HepG2 (cell line): Measurements from ENCODE around the gene SYNDIG1.

Experiments
- ATF1 ChIP-seq: IDR thresholded peaks from 2 replicates; pipeline ENCODE4 v1.6.1; 2016; ENCODE audit warnings: mild to moderate bottlenecking, control low read depth
- CHD4 ChIP-seq: fragments of 200-600 bp; sonication (generic); IDR thresholded peaks from 2 replicates; pipeline ENCODE4 v1.7.0; 2017; ENCODE audit warnings: mild to moderate bottlenecking, low read length, borderline replicate concordance
- EHMT2 ChIP-seq: fragments of 200-600 bp; sonication (generic); IDR thresholded peaks from 2 replicates; pipeline ENCODE4 v1.7.0; 2017; ENCODE audit warnings: antibody characterized with exemption, low read depth, low read length, borderline replicate concordance
- MTA3 ChIP-seq: sonication (generic); formaldehyde crosslinking; IDR thresholded peaks from 2 replicates; pipeline ENCODE4 v1.4.0; 2020; ENCODE audit warnings: missing genetic modification reagents
- TRIM24 ChIP-seq: sonication (generic); formaldehyde crosslinking; IDR thresholded peaks from 2 replicates; pipeline ENCODE4 v1.8.0; 2022; ENCODE audit warnings: mild to moderate bottlenecking, missing genetic modification reagents
- ZNF431 ChIP-seq: sonication (generic); formaldehyde crosslinking; IDR thresholded peaks from 2 replicates; pipeline ENCODE4 v1.9.0; 2022; ENCODE audit warnings: missing genetic modification reagents, low read depth, mild to moderate bottlenecking, borderline replicate concordance
- TF ChIP-seq, protein P1 (sequence below): sonication (generic); formaldehyde crosslinking; IDR thresholded peaks from 2 replicates; pipeline ENCODE4 v1.5.0; 2020; ENCODE audit warnings: mild to moderate bottlenecking, missing genetic modification reagents, moderate library complexity
- TF ChIP-seq, protein P2 (sequence below), 2 experiments: IDR thresholded peaks; 2 replicates each; pipeline ENCODE4 v1.6.1; 2011 to 2012; ENCODE audit warnings: low read length in 2 of 2, borderline replicate concordance in 1 of 2, low read depth in 1 of 2, mild to moderate bottlenecking in 1 of 2, moderate library complexity in 1 of 2

DNA sequence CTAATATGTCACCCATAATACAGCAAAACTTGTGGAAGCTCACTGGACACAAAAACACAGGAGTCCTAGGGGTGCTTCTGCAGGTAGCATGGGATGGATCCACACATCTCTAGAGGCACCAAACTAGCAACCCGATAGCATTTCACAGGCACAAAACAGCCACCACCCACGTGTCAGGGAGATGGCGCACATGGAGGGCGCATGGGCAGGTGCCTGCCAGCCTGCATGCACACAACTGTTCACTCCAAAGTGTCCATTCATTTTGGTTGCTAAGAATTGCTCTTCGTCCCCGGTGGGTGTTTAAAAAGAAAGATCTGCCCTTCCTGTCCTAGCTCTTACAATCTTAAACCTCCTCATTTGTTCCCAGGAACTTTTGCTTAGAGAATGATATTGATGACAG lies 171.3 kb downstream of the SYNDIG1 start:
- TF ChIP-seq, protein P1, sequence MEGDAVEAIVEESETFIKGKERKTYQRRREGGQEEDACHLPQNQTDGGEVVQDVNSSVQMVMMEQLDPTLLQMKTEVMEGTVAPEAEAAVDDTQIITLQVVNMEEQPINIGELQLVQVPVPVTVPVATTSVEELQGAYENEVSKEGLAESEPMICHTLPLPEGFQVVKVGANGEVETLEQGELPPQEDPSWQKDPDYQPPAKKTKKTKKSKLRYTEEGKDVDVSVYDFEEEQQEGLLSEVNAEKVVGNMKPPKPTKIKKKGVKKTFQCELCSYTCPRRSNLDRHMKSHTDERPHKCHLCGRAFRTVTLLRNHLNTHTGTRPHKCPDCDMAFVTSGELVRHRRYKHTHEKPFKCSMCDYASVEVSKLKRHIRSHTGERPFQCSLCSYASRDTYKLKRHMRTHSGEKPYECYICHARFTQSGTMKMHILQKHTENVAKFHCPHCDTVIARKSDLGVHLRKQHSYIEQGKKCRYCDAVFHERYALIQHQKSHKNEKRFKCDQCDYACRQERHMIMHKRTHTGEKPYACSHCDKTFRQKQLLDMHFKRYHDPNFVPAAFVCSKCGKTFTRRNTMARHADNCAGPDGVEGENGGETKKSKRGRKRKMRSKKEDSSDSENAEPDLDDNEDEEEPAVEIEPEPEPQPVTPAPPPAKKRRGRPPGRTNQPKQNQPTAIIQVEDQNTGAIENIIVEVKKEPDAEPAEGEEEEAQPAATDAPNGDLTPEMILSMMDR (CRISPR knock-in tag), result no peak
- no peak for TF ChIP-seq TRIM24 (CRISPR knock-in tag)
- TF ChIP-seq, protein P2, sequence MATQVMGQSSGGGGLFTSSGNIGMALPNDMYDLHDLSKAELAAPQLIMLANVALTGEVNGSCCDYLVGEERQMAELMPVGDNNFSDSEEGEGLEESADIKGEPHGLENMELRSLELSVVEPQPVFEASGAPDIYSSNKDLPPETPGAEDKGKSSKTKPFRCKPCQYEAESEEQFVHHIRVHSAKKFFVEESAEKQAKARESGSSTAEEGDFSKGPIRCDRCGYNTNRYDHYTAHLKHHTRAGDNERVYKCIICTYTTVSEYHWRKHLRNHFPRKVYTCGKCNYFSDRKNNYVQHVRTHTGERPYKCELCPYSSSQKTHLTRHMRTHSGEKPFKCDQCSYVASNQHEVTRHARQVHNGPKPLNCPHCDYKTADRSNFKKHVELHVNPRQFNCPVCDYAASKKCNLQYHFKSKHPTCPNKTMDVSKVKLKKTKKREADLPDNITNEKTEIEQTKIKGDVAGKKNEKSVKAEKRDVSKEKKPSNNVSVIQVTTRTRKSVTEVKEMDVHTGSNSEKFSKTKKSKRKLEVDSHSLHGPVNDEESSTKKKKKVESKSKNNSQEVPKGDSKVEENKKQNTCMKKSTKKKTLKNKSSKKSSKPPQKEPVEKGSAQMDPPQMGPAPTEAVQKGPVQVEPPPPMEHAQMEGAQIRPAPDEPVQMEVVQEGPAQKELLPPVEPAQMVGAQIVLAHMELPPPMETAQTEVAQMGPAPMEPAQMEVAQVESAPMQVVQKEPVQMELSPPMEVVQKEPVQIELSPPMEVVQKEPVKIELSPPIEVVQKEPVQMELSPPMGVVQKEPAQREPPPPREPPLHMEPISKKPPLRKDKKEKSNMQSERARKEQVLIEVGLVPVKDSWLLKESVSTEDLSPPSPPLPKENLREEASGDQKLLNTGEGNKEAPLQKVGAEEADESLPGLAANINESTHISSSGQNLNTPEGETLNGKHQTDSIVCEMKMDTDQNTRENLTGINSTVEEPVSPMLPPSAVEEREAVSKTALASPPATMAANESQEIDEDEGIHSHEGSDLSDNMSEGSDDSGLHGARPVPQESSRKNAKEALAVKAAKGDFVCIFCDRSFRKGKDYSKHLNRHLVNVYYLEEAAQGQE (IDR thresholded peaks at IDR 0.05; ENCODE audit: borderline replicate concordance in 1 of 2, low read depth in 1 of 2, low read length in 2 of 2), result no peak
- no peak for TF ChIP-seq ATF1 (CRISPR knock-in tag)
- no peak for TF ChIP-seq CHD4
- no peak for TF ChIP-seq EHMT2
- TF ChIP-seq MTA3 (CRISPR knock-in tag), result no peak
- TF ChIP-seq ZNF431, result no peak
